Cerebellar cortex (tissue), 1 donor: ENCODE results near the gene DSG3.

ENCODE experiments used
- DNase-seq: peaks from one replicate; pipeline ENCODE4 v3.0.0-alpha.2; 2015; ENCODE audit warnings: low spot score

The DSG3 gene

GRCh38 chr18:31430072-31430471 is 17.5 kb upstream of the DSG3 start:
- DNase-seq = no peak

- DNase-seq = no peak
Measured at GRCh38 chr18:31430554-31430953, 17.0 kb upstream of the DSG3 start.

- no peak for DNase-seq
Measured at GRCh38 chr18:31432316-31432715, 15.2 kb upstream of the DSG3 start.

- no peak for DNase-seq
Measured at GRCh38 chr18:31436825-31437224, 10.7 kb upstream of the DSG3 start.

GRCh38 chr18:31438402-31438801 is 9.1 kb upstream of the DSG3 start:
- no peak for DNase-seq

- no peak for DNase-seq
Measured at GRCh38 chr18:31439807-31440325, 7.7 kb upstream of the DSG3 start.

- no peak for DNase-seq
Measured at GRCh38 chr18:31440787-31441186, 6.8 kb upstream of the DSG3 start.

GRCh38 chr18:31441493-31441892 is 6.0 kb upstream of the DSG3 start:
- DNase-seq = no peak

GRCh38 chr18:31444142-31444541 is 3.4 kb upstream of the DSG3 start:
- no peak for DNase-seq

GRCh38 chr18:31445908-31446307 is 1.6 kb upstream of the DSG3 start:
- DNase-seq = no peak

GRCh38 chr18:31446854-31447253 is 687 bp upstream of the DSG3 start:
- DNase-seq = no peak

GRCh38 chr18:31450409-31450808 is 2.9 kb downstream of the DSG3 start:
- no peak for DNase-seq

GRCh38 chr18:31451625-31452024 is 4.1 kb downstream of the DSG3 start:
- no peak for DNase-seq

- DNase-seq = no peak
Measured at GRCh38 chr18:31454066-31454708, 6.6 kb downstream of the DSG3 start.

- no peak for DNase-seq
Measured at GRCh38 chr18:31469629-31470028, 22.1 kb downstream of the DSG3 start.

- no peak for DNase-seq
Measured at GRCh38 chr18:31478688-31479087, 31.1 kb downstream of the DSG3 start.

- no peak for DNase-seq
Measured at GRCh38 chr18:31482051-31482450, 34.5 kb downstream of the DSG3 start.

- no peak for DNase-seq
Measured at GRCh38 chr18:31483396-31483795, 35.9 kb downstream of the DSG3 start.

- no peak for DNase-seq
Measured at GRCh38 chr18:31484461-31484860, 36.9 kb downstream of the DSG3 start.

- no peak for DNase-seq
Measured at GRCh38 chr18:31486165-31486564, 38.6 kb downstream of the DSG3 start.

- no peak for DNase-seq
Measured at GRCh38 chr18:31487246-31488015, 39.9 kb downstream of the DSG3 start.

GRCh38 chr18:31489311-31489710 is 41.8 kb downstream of the DSG3 start:
- DNase-seq = no peak

- no peak for DNase-seq
Measured at GRCh38 chr18:31490387-31490786, 42.8 kb downstream of the DSG3 start.

- no peak for DNase-seq
Measured at GRCh38 chr18:31490833-31491232, 43.3 kb downstream of the DSG3 start.
